Activated CD4-positive, alpha-beta T cell treated with anti-CD3 and anti-CD28 coated beads, Interleukin-2, Interleukin-4, amounts not matched to agents 100 ng/mL and 50 ng/mL, durations not matched to agents 16 hours and 8 hours (primary cell): ENCODE data around the gene CD300C.
"Not testable (repeated sequence)": the region's sequence is repeated elsewhere in the genome, so short reads cannot be mapped to it uniquely, and the experiment has no call there.

Source experiments
- DNase-seq: peaks from one replicate; pipeline ENCODE4 v3.0.0-alpha.2; 2020; ENCODE audit warnings: low spot score

CD300C gene

GRCh38 chr17:74513987-74514631 lies 31.8 kb downstream of the CD300C start:
- peak; percentile 40 for DNase-seq

DNA sequence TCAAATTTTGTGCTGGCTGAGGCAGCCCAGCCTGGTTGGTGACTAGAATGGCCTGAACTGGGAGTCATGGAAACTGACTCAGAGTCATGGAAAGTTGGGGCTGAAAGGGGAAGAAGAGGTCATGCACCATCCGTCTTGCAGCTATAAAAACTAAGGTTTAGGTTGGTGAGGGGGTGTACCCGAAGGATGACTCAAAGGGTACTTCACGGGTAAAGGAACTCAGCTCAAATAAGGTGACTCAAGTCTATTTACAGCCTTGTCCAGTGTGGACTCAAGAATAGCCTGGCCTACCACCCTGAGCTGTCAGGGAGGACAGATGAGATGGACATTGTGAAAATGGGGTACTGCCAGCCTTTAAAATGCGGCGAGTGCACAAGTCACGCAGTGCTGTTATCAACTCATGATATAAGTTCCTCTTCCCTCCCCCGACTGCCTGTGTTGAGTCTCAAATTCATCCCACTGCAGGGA lies 33.3 kb downstream of the CD300C start:
- DNase-seq = peak; percentile 8

GRCh38 chr17:74512036-74512435 lies 33.9 kb downstream of the CD300C start:
- no peak for DNase-seq

GRCh38 chr17:74508156-74508555 lies 37.8 kb downstream of the CD300C start:
- no peak for DNase-seq

GRCh38 chr17:74503949-74504348 lies 42.0 kb downstream of the CD300C start:
- DNase-seq = not testable (repeated sequence)

DNA sequence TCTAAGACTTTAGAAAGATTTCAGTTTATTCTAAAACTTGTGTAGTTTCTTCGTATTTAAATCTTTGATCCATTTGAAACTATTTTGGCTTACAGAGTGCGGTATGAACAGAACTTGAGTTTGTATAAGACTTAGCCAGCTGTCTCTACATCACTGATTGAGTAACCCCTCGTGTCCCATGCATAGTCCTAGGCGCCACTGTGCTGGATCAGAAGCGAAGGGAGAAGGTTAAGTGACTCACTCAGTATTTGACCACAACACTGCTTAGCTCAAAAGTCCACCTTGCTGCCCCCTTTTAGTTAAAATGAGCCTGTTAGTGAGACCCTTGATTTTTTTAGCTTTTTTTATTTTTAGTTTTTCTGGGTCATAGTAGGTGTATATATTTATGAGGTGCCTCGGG lies 43.1 kb downstream of the CD300C start:
- no peak for DNase-seq

GRCh38 chr17:74499992-74500391 lies 45.9 kb downstream of the CD300C start:
- DNase-seq = no peak

DNA sequence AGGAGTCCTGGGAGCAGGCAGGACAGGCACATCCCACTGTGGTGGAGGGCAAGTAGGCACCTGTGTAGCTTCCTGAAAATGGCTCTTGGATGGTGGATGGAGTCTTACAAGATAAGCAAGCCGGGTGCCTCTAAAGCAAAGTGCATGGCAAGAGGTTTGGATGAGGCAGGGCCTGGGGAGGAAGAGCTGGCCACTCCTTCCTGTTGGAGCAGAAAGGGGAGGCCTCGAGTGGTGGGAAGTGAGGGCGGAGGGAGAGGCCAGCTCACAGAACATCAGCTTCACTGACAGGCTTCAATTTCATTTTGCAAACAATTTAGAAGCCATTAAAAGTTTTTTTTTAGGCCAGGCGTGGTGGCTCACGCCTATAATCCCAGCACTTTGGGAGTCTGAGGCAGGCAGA lies 48.4 kb downstream of the CD300C start:
- no peak for DNase-seq

DNA sequence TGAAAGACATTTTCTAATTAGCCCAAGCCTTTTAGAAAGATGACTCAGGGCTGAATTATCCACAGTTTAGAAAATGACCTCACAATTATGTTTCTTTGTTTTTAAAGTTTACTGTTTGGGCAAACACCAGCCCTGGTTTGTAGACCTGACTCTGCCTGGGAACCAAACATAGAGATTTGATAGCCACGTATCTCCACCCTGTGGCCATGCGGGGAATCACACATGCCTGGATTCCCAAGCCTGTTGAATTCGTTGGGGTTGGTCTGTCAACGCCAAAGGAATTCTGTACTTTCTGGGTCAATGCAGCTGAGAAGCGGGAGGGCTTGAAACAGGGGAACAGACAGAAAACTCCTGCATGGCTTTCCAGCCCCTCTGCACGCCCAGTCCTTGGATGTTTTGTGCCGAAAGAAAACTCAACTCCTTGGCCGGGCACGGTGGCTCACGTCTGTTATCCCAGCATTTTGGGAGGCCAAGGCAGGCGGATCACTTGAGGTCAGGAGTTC lies 52.5 kb downstream of the CD300C start:
- DNase-seq = peak; percentile 66

DNA sequence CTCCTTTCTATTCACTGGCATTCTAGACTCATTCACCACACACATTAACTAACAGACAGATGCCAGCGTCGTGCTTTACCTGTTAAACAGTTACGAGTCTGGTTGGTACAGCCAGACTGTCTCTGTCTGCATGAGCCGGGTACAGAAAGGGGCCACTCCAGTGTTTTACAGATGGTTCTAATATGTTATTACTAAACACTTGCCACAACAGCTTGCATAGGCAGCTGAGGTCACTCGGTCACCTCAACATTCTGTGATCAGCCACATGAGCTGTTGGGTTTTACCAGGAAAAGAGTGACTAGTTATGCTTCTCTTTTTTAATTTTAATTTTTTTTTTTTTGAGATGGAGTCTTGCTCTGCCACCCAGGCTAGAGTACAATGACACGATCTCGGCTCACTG lies 54.3 kb downstream of the CD300C start:
- DNase-seq = no peak
